Ammon's horn (tissue), 1 donor: ENCODE measurements around the gene DLG2.
"Not testable (repeated sequence)": the region's sequence is repeated elsewhere in the genome, so short reads cannot be mapped to it uniquely, and the experiment has no call there.

Source experiments
- DNase-seq: peaks from one replicate; pipeline ENCODE4 v3.0.0-alpha.2; 2016; ENCODE audit warnings: low spot score

DLG2 gene

GRCh38 chr11:84899740-84900139 lies 727.4 kb downstream of the DLG2 start:
- no peak for DNase-seq

GRCh38 chr11:84899134-84899533 lies 728.0 kb downstream of the DLG2 start:
- no peak for DNase-seq

GRCh38 chr11:84894666-84895065 lies 732.5 kb downstream of the DLG2 start:
- no peak for DNase-seq

- peak; percentile 13 for DNase-seq
Measured at GRCh38 chr11:84890676-84891075, 736.5 kb downstream of the DLG2 start.

- no peak for DNase-seq
Measured at GRCh38 chr11:84889556-84889955, 737.6 kb downstream of the DLG2 start.

DNA sequence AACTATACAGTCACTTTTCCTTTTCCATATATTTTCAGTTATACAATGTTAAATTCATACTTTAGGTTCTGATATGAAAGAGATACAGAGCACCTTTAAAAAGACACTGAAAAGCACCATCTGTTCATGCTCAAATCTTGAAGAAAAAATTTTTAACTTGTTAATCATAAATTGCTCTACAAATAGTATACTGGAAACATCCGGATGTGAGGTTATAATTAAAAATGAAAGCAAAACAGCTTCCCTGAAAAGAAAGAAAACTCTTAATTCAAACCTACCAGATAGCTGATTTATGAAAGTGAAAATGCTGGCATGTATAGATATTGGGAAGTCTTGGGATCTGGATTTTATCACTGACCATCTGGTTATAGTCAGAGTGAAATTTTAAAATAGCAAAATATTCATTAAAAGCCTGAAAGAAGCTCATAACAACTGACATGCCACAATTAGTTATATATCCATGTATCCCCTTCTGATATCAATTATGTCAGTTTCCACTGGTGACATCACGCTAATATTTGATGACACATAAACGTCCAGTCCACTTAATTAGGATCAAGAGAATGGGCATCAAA lies 740.0 kb downstream of the DLG2 start:
- DNase-seq, result no peak

DNA sequence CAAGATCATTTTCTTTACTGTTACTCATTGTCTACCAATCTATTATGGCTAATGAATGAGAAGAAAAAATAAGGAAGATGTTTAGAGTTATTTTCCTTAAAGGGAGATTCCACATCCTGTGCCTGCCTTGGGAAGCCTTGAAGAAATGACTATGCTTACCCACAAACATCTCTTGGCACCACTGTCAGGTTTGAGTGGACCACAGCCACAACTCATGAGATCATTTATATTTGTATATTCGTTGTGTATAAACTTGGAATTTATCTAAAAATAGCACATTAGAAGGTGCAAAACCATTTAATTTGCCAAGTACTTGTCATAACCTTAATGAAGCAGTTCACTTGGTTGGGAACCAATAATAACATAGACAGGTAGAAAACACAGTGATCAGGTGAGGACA lies 740.8 kb downstream of the DLG2 start:
- no peak for DNase-seq

DNA sequence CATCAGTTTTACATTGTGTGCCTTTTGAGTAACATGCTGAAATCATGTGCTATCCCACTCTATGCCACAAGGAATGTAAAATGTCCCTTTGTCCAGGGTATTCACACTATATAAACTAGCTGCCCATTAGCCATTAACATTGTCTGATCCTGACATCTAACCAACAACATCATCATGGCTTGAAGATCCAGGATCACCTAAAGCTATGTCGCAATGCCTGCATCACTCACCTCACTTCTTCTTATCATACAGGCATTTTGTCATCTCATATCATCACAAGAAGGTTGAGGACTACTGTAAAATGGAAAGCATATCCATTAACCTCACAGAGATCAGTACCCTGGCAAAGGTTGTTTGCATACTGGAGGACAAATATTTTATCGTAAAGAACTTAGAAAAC lies 742.3 kb downstream of the DLG2 start:
- no peak for DNase-seq

DNA sequence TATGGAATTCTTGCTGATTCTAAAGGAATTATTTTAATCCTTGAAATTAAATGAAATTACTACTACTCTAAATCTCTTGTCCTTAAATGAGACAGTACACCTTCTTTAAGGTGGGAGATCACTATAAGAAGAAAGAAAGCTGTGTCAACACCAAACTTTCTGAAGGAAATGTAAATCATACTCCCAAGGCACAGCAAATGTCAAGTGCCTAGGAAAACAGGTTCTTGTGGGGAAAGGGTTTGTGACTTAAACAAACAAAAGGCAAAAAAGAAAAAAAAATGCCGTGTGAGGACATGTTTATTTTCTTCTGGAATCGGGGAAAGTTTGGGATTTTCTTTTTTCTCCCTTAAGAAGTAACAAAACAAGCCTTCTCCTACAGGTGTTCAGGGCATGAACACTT lies 745.1 kb downstream of the DLG2 start:
- no peak for DNase-seq

- DNase-seq, result no peak
Measured at GRCh38 chr11:84871116-84871515, 756.0 kb downstream of the DLG2 start.

DNA sequence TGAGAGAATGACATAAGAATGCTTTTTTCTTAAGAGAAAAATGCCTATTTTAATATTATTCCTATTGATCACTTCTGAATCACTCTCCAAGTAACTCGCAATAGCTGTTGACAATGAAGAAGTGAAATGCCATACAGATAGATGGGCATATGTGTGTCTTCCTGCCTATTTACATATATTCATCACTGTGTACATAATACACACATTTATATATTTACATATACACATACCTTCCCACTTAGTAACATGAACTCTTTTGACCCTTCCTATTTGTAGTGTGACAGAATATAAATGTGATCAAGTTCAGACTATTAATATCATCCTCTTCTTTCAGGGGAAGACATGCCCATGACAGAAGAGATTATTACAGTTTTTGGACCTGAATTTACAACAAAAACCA lies 756.7 kb downstream of the DLG2 start:
- no peak for DNase-seq

DNA sequence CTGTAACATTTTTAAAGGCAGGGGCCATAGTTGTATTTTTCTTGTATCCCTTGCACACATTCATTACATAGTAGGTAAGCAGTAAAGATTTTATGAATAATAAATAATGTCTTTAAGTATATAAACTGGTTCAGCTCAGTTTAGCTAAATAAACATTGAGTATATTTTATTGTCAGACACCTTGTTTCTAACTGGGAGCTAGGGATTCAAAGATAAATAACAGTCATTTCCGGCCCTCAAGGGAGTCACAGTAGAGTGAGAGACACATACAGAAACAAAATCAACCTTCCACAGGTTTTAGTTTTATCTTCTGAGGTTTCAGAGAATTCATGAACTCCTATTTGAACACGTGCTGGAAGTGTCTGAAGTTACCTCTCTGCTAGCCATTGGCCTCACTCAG lies 760.2 kb downstream of the DLG2 start:
- no peak for DNase-seq

- no peak for DNase-seq
Measured at GRCh38 chr11:84865791-84866535, 761.2 kb downstream of the DLG2 start.

- no peak for DNase-seq
Measured at GRCh38 chr11:84865257-84865656, 761.9 kb downstream of the DLG2 start.

- no peak for DNase-seq
Measured at GRCh38 chr11:84857746-84858145, 769.4 kb downstream of the DLG2 start.

- no peak for DNase-seq
Measured at GRCh38 chr11:84855508-84856245, 771.5 kb downstream of the DLG2 start.

DNA sequence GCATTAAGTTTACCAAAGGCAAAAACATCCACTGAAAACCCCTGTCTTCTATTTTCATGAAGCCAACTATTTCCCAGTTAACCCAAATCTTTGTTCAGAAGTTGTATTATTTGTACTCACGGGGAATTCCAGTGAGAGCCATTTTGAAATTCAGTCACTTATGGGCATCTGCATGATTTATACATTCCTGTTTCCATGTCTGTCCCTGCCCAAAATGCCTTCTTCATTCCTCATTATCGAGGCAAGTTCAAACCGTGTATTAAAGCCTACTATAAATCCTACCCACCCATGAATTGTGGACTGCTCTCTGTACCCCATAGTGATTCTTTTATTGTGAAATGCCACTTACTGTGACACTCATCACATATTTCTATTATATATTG lies 772.7 kb downstream of the DLG2 start:
- DNase-seq, result no peak

- DNase-seq, result no peak
Measured at GRCh38 chr11:84853841-84854497, 773.2 kb downstream of the DLG2 start.

DNA sequence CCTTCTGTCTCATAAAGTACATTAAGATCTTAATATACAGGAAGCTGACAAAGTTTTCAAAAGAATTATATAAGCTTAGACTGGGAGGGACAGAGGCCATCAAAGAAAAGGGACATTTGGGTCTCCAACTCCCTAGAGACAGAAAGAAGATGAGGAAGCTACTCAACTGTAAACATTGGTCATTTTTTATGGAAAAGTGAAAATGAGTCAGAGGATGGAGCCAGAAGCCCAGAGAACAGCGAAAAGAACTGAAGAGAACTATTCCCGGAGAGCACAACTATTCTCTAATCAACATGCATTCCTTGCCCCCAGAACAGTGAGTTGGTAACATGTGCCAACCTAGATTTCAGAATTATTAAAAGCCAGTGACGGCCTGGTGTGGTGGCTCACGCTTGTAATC lies 779.3 kb downstream of the DLG2 start:
- DNase-seq, result no peak

DNA sequence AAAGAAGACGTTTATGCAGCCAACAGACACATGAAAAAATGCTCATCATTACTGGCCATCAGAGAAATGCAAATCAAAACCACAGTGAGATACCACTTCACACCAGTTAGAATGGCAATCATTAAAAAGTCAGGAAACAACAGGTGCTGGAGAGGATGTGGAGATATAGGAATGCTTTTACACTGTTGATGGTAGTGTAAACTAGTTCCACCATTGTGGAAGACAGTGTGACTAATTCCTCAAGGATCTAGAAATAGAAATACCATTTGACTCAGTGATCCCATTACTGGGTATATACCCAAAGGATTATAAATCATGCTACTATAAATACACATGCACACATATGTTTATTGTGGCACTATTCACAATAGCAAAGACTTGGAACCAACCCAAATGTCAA lies 786.9 kb downstream of the DLG2 start:
- DNase-seq, result not testable (repeated sequence)

- DNase-seq, result no peak
Measured at GRCh38 chr11:84837402-84838069, 789.6 kb downstream of the DLG2 start.

- DNase-seq, result no peak
Measured at GRCh38 chr11:84836371-84836770, 790.8 kb downstream of the DLG2 start.
